HG03432 (cell line): Measurements from ENCODE around the gene GREB1.

Source experiments
- ATAC-seq: cut with Tn5 transposase; IDR thresholded peaks from one replicate; pipeline ENCODE4 v1.9.1; 2021; ENCODE audit warnings: mild to moderate bottlenecking, moderate library complexity; ENCODE audit not compliant: unreplicated experiment

GREB1 gene

GRCh38 chr2:11578081-11578948 lies 44.5 kb downstream of the GREB1 start:
- ATAC-seq, result no peak

- ATAC-seq, result no peak
Measured at GRCh38 chr2:11578986-11579774, 45.3 kb downstream of the GREB1 start.

- no peak for ATAC-seq
Measured at GRCh38 chr2:11579867-11580659, 46.2 kb downstream of the GREB1 start.

- no peak for ATAC-seq
Measured at GRCh38 chr2:11580697-11581096, 46.9 kb downstream of the GREB1 start.

- no peak for ATAC-seq
Measured at GRCh38 chr2:11581124-11581796, 47.4 kb downstream of the GREB1 start.

- ATAC-seq, result no peak
Measured at GRCh38 chr2:11581797-11582611, 48.2 kb downstream of the GREB1 start.

- no peak for ATAC-seq
Measured at GRCh38 chr2:11582612-11582861, 48.7 kb downstream of the GREB1 start.

GRCh38 chr2:11582862-11583752 lies 49.3 kb downstream of the GREB1 start:
- peak; percentile 47 for ATAC-seq

- peak; percentile 89 for ATAC-seq
Measured at GRCh38 chr2:11583840-11584524, 50.1 kb downstream of the GREB1 start.

GRCh38 chr2:11584525-11585056 lies 50.7 kb downstream of the GREB1 start:
- no peak for ATAC-seq

- ATAC-seq, result no peak
Measured at GRCh38 chr2:11585071-11585470, 51.2 kb downstream of the GREB1 start.

- ATAC-seq, result no peak
Measured at GRCh38 chr2:11588228-11589110, 54.6 kb downstream of the GREB1 start.

- ATAC-seq, result no peak
Measured at GRCh38 chr2:11589316-11589940, 55.6 kb downstream of the GREB1 start.

- ATAC-seq, result no peak
Measured at GRCh38 chr2:11590193-11590592, 56.3 kb downstream of the GREB1 start.

GRCh38 chr2:11591091-11591490 lies 57.2 kb downstream of the GREB1 start:
- no peak for ATAC-seq

GRCh38 chr2:11592671-11593574 lies 59.1 kb downstream of the GREB1 start:
- no peak for ATAC-seq
